PC-3 (cell line): ENCODE results near the gene SNCAIP. TPM values are rescaled to one million over a fixed set of nuclear protein-coding genes. Genes with fewer than 3 reads are reported as not detected.

Experiments
- ATAC-seq: fragments of 200-7000 bp; cut with Tn5 transposase; 2 replicates; pipeline ENCODE4 v1.9.1; 2020; ENCODE audit warnings: mild to moderate bottlenecking, moderate library complexity
- BruUV-seq: library from RNA; stranded (reverse); fragments of 400-500 nt; replicated peaks from 2 replicates; lab custom pipeline; 2021; lab: Mats Ljungman, UMichigan
- CTCF ChIA-PET: fragments of 300-600 bp; sonication (Branson Sonifier 250); formaldehyde crosslinking; loops from one replicate; lab custom pipeline; 2022; ENCODE audit warnings: antibody characterized with exemption; lab: Charles Lee
- POLR2A ChIA-PET: fragments of 300-600 bp; sonication (Branson Sonifier 250); formaldehyde crosslinking; loops from one replicate; lab custom pipeline; 2022; ENCODE audit warnings: antibody characterized with exemption; ENCODE audit not compliant: unreplicated experiment; lab: Charles Lee
- DNase-seq: peaks from one replicate; pipeline ENCODE4 v3.0.0-alpha.2; 2015
- H2AFZ ChIP-seq: fragments of 300-600 bp; sonication (generic); 2 replicates; pipeline ENCODE4 v1.6.0; 2016; ENCODE audit warnings: antibody characterized with exemption, low read length
- H3F3A ChIP-seq: fragments of 300-600 bp; sonication (generic); one replicate; pipeline ENCODE4 v1.6.0; 2017; ENCODE audit warnings: antibody characterized with exemption, low read length, control low read depth, mild to moderate bottlenecking; ENCODE audit not compliant: unreplicated experiment
- H3K27ac ChIP-seq: fragments of 300-600 bp; sonication (generic); 2 replicates; pipeline ENCODE4 v1.5.1; 2016; ENCODE audit warnings: mild to moderate bottlenecking, low read length
- H3K27me3 ChIP-seq: fragments of 300-600 bp; sonication (generic); 2 replicates; pipeline ENCODE4 v1.6.1; 2016; ENCODE audit warnings: low read length, mixed read lengths
- H3K36me3 ChIP-seq: fragments of 300-600 bp; sonication (generic); 2 replicates; pipeline ENCODE4 v1.6.1; 2016; ENCODE audit warnings: low read depth, mixed run types, low read length, mixed read lengths
- H3K4me1 ChIP-seq: fragments of 300-600 bp; sonication (generic); 2 replicates; pipeline ENCODE4 v1.5.1; 2016; ENCODE audit warnings: low read length; ENCODE audit not compliant: insufficient read depth
- H3K4me2 ChIP-seq: fragments of 300-600 bp; sonication (generic); 2 replicates; pipeline ENCODE4 v1.6.0; 2016; ENCODE audit warnings: low read length
- H3K4me3 ChIP-seq: fragments of 300-600 bp; sonication (generic); 2 replicates; pipeline ENCODE4 v1.5.1; 2016; ENCODE audit warnings: mild to moderate bottlenecking, low read length, mixed read lengths
- H3K79me2 ChIP-seq: fragments of 300-600 bp; sonication (generic); 2 replicates; pipeline ENCODE4 v1.6.1; 2017; ENCODE audit warnings: low read length, mixed read lengths
- H3K9ac ChIP-seq: fragments of 300-600 bp; sonication (generic); 2 replicates; pipeline ENCODE4 v1.6.0; 2016; ENCODE audit warnings: mild to moderate bottlenecking, low read length
- H3K9me2 ChIP-seq: fragments of 300-600 bp; sonication (generic); replicated peaks from 2 replicates; pipeline ENCODE4 v1.6.1; 2016; ENCODE audit warnings: mixed run types, low read length, mixed read lengths
- H3K9me3 ChIP-seq: fragments of 300-600 bp; sonication (generic); 2 replicates; pipeline ENCODE4 v1.6.1; 2016; ENCODE audit warnings: low read length, mixed read lengths
- H4K20me1 ChIP-seq: fragments of 300-600 bp; sonication (generic); 2 replicates; pipeline ENCODE4 v1.6.1; 2016; ENCODE audit warnings: low read length, mixed read lengths
- EZH2 ChIP-seq: fragments of 300-600 bp; sonication (generic); IDR thresholded peaks from one replicate; pipeline ENCODE4 v1.6.1; 2017; ENCODE audit warnings: antibody characterized with exemption, mild to moderate bottlenecking, low read length; ENCODE audit not compliant: unreplicated experiment
- EZH2phosphoT487 ChIP-seq: fragments of 300-600 bp; sonication (generic); IDR thresholded peaks from 2 replicates; pipeline ENCODE4 v1.6.1; 2018; ENCODE audit warnings: mild to moderate bottlenecking, antibody characterized with exemption, low read length, borderline replicate concordance
- intact Hi-C: fragments of 100-400 bp; cut with micrococcal nuclease; formaldehyde crosslinking; loops from 2 replicates; pipeline ENCODE4 v1.9.0; 2023
- total RNA-seq: library from RNA; depleted of rRNA; stranded (reverse); fragments of >200 nt; gene quantifications from 2 replicates; pipeline ENCODE4 v1.2.3, GENCODE V29; 2014
- TF ChIP-seq, protein P1 (sequence below): fragments of 300-600 bp; sonication (generic); conservative IDR thresholded peaks from 2 replicates; pipeline ENCODE4 v1.5.1; 2017; ENCODE audit warnings: antibody characterized with exemption, low read depth, mild to moderate bottlenecking, low read length

Gene SNCAIP
- total RNA-seq, 1 experiment from 2014 or later = not detected

DNA sequence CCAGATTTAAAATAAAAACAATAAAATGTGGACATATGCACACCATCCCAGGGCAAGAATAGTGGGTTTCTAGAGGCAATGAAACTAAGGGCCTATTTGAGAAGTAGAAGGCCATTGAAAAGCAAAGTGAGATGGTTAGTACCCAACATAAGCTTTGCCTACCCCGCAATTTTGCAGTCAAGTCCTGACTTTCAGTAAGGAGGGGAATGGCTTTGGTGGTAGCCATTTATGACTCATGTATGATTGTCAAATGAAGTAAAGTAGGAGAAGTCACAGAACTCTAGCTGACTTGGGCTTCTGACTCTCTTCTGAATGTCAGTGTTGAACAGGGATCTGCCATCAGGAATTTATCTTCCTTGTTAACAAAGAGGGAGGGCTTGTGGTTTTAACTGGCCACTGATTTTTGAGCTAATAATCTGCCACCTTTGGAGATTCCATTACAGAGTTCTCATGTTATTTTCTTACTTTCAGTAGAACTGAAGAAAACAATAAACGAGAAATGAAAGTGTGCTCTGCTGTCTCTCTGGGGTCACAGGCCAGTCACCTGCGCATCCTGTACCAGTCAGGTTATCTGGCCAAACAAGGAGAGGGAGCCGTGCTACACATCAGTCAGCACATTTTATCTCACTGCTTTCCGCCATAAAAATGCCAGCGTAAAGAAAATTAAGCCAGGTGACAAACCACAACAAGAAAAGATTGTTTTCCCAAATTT, 14.3 kb upstream of the SNCAIP start:
- no peaks in the 10 kb centered on the region for H3K9me2 ChIP-seq
- H3K36me3 ChIP-seq = no peaks in the 10 kb centered on the region
- POLR2A ChIA-PET = no interaction called here
- ATAC-seq = no peak
- no peaks in the 10 kb centered on the region for H3K79me2 ChIP-seq
- TF ChIP-seq, protein P1, sequence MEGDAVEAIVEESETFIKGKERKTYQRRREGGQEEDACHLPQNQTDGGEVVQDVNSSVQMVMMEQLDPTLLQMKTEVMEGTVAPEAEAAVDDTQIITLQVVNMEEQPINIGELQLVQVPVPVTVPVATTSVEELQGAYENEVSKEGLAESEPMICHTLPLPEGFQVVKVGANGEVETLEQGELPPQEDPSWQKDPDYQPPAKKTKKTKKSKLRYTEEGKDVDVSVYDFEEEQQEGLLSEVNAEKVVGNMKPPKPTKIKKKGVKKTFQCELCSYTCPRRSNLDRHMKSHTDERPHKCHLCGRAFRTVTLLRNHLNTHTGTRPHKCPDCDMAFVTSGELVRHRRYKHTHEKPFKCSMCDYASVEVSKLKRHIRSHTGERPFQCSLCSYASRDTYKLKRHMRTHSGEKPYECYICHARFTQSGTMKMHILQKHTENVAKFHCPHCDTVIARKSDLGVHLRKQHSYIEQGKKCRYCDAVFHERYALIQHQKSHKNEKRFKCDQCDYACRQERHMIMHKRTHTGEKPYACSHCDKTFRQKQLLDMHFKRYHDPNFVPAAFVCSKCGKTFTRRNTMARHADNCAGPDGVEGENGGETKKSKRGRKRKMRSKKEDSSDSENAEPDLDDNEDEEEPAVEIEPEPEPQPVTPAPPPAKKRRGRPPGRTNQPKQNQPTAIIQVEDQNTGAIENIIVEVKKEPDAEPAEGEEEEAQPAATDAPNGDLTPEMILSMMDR = no peak
- TF ChIP-seq EZH2 (no peak), EZH2phosphoT487 (no peak)
- intact Hi-C loops = no loop called here
- no peaks in the 10 kb centered on the region for H3K4me1 ChIP-seq
- BruUV-seq = no TSS peak
- no peaks in the 10 kb centered on the region; the same call in 1 of the 2 replicates for H3K27me3 ChIP-seq
- H3K27ac ChIP-seq = no peak overlapping the region
- no peak overlapping the region for H3K4me2 ChIP-seq
- no peaks in the 10 kb centered on the region for H4K20me1 ChIP-seq
- no peaks in the 10 kb centered on the region for H3K9me3 ChIP-seq
- H2AFZ ChIP-seq = no peak overlapping the region
- DNase-seq = no peak
- H3K9ac ChIP-seq = no peak overlapping the region
- CTCF ChIA-PET = no interaction called here
- no peaks in the 10 kb centered on the region for H3F3A ChIP-seq
- no peak overlapping the region for H3K4me3 ChIP-seq

DNA sequence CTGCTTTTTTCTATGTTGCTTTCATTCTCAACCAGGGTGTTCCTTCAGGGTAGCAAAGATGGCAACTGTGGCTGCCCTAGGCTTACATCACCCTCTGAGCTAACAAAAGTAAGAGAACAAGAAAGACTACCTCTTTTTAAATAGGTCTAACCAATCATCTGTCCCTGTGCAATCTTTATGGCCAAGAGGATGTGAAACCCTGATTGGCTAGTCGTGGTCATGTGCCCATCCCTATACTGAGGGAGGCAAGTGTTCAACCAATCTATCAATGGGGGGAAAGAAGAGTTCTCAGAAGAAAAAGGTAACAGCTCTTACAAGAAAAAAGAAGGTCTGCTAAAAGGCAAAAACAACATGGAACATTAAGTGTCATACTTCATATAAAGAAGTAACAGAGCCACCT, 11.7 kb upstream of the SNCAIP start:
- H3K9me3 ChIP-seq = no peaks in the 10 kb centered on the region
- H3K4me1 ChIP-seq = no peaks in the 10 kb centered on the region
- no peaks in the 10 kb centered on the region for H4K20me1 ChIP-seq
- ATAC-seq (no peak), DNase-seq (no peak)
- TF ChIP-seq EZH2 = no peak
- TF ChIP-seq EZH2phosphoT487 = no peak
- TF ChIP-seq, protein P1 = no peak
- BruUV-seq = no TSS peak
- POLR2A ChIA-PET = no interaction called here
- no peak overlapping the region for H3K27ac ChIP-seq
- H3K4me3 ChIP-seq = no peak overlapping the region
- H3K4me2 ChIP-seq = no peak overlapping the region
- no peaks in the 10 kb centered on the region; the same call in 1 of the 2 replicates for H3K27me3 ChIP-seq
- H3K9me2 ChIP-seq = no peaks in the 10 kb centered on the region
- no peaks in the 10 kb centered on the region for H3K36me3 ChIP-seq
- no peak overlapping the region for H3K9ac ChIP-seq
- CTCF ChIA-PET = no interaction called here
- no peaks in the 10 kb centered on the region for H3K79me2 ChIP-seq
- no peaks in the 10 kb centered on the region for H3F3A ChIP-seq
- intact Hi-C loops = no loop called here
- no peak overlapping the region for H2AFZ ChIP-seq

DNA sequence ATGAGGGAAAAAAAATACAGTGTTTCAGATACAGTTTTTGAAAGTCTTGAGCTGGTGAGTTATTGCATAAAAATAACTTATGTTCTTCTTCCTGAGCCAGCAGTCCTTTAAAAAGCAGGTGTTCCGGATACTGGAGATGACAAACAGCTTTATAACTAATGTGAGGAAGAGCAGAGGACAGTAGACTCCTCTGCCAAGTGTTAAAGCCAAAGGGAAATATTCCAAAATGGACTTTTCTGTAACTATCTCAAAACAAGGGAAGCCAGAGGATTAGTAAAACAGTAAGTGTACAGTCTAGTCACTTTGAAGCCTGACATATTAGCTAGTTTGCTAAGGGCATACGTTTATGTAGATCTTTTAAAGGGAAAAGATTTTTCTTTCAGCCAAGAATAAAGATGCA, 11.0 kb upstream of the SNCAIP start:
- Histone ChIP-seq H3K27ac (no peak overlapping the region), H3K4me2 (no peak overlapping the region), H2AFZ (no peak overlapping the region), H3K36me3 (no peaks in the 10 kb centered on the region), H3K9me3 (no peaks in the 10 kb centered on the region), H3K9me2 (no peaks in the 10 kb centered on the region), H3F3A (no peaks in the 10 kb centered on the region), H3K9ac (no peak overlapping the region), H4K20me1 (no peaks in the 10 kb centered on the region), H3K79me2 (no peaks in the 10 kb centered on the region), H3K4me3 (no peak overlapping the region), H3K27me3 (no peaks in the 10 kb centered on the region; the same call in 1 of the 2 replicates), H3K4me1 (no peaks in the 10 kb centered on the region)
- DNase-seq (no peak), ATAC-seq (no peak)
- CTCF ChIA-PET = no interaction called here
- no TSS peak for BruUV-seq
- POLR2A ChIA-PET = no interaction called here
- intact Hi-C loops = no loop called here
- TF ChIP-seq, protein P1 = no peak
- no peak for TF ChIP-seq EZH2
- no peak for TF ChIP-seq EZH2phosphoT487
